ENCODE results near the gene USO1.
"Not testable (repeated sequence)": the region's sequence is repeated elsewhere in the genome, so short reads cannot be mapped to it uniquely, and the experiment has no call there.

- not testable (repeated sequence) for TF ChIP-seq CTCF, POLR2AphosphoS5 (IDR thresholded peaks at IDR 0.05)
Observed at GRCh38 chr4:75806035-75806434, 81.7 kb downstream of the USO1 start.

Measured in gastroesophageal sphincter (tissue), 3 donors.